Mucosa of gallbladder (tissue), 1 donor: Measurements from ENCODE around the gene KIF1A. TPM values are rescaled to one million over a fixed set of nuclear protein-coding genes. Genes with fewer than 3 reads are reported as not detected.

Experiments used
- DNase-seq: peaks from one replicate; pipeline ENCODE4 v3.0.0-alpha.2; 2020; ENCODE audit warnings: low spot score
- total RNA-seq: library from RNA; stranded (reverse); gene quantifications from one replicate; pipeline ENCODE4 v1.2.1, GENCODE V29; 2021
- donor health status: DM: no; HTN: no; CAD: no.

KIF1A gene
- total RNA-seq, 1 donor from 2014 or later: 1.6 TPM

DNA sequence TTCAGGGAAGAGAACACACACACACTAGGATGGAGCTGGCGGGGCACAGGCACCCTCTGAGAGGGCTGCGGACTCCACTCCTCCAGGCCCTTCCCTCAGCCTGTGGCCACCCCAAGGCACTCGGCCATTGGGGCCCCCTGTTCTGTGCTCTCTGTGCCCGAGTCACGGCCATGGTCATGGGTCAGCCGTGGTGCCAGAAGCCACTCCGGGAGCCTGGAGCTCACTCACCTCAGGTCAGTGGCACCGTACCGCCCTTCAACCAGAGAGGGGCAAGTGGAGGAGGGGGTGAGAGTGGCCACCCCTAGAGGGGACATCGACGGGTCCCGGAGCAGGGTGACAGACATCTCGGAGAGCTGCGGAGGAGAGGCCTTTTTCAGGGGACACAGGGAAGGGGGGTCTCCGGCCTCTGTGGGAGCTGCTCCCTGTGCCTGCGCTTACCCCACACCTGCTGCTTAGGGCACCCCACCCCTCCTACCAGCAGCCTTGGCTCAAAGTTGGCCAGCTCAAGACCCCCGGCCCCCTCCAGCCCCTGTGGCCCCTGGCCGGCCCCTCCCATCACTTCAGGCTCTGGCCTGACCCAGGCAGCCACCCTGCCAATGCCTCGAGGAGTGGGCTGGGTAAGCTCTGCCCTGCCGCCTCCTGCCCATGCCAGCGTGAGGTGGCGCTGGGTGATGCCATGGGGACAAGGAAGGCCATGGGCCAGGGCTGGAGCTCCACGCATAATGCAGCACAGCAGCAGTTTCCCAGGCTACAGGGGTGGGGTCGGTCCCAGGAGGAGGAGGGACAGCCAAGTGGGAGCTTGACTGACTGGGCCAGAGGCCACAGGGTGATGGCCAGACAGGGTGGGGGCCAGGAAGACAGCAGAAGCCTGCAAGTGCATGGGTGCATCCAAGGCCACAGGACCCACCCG is 99.1 kb downstream of the KIF1A start:
- DNase-seq: no peak

DNA sequence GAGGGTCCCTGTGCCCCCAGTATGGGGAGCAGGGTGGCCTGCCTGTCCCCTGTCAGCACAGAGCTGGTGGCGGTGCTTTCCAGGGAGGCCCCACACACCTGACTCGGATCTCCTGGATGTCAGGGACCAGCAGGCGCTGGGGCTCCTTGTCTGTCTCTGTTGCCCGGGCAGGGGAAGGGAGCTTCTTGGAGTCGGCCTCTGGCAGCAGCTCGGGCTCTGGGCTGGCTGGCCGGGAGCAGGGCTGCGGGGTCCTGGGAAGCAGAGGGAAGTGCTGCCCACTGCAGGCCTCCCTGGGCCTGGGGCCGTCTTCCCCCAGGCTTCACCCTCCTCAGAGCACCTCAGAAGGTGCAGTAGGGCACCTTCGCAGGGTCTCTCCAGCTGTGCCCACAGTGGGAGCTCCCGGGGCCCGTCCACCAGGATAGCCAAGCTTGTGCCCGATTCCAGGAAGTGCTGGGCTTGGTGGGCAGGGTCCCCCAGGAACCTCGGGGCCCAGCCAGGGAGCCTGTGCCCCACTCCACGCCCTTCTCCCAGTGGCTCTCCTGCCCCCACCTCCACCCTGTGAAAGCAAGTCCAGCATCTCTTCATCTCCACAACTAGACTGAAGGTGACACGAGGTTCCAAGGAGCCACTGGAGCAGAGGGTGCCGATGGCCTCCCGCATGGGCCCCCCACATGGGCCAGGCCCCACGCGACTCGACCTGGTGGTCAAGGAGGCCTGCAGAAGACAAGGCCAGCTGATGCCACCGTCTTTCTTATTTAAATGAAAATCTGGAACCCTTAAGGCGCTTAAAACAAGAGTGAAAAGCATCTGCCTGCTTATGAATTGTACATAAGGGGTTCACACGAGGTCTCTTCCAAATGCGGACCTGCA is 100.1 kb downstream of the KIF1A start:
- no peak for DNase-seq

DNA sequence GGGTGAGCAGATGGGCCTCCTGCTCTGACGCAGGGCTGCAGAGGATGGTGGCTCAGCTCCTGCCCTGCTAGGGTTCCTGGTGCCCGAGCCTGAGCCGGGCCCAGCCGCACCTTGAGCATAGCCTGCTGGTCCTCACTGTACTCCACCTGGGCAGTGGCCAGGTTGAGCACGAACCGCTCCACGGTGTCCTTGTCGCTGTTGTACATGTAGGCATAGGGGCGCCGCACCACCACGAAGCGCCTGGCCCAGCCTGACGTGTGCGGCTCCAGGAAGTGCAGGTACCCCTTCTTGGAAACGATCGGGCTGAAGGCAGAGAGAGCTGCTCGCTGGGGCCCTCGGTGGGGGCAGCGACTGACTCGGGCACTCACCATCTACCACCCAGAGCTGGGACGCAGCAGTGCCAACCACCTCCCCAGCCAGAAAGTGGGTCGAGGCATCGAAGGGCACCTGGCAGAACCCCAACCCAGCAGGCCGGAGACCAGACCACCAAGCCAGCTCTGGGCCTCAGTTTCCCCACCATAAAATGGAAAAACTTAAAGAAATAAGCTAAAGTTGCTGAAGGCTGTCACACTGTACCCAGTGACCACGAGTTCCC is 101.0 kb downstream of the KIF1A start:
- no peak for DNase-seq

- DNase-seq: no peak
Measured at GRCh38 chr2:240717681-240718581, 102.1 kb downstream of the KIF1A start.

- DNase-seq: no peak
Measured at GRCh38 chr2:240717181-240717641, 102.8 kb downstream of the KIF1A start.

GRCh38 chr2:240716130-240716798 is 103.8 kb downstream of the KIF1A start:
- DNase-seq: no peak

DNA sequence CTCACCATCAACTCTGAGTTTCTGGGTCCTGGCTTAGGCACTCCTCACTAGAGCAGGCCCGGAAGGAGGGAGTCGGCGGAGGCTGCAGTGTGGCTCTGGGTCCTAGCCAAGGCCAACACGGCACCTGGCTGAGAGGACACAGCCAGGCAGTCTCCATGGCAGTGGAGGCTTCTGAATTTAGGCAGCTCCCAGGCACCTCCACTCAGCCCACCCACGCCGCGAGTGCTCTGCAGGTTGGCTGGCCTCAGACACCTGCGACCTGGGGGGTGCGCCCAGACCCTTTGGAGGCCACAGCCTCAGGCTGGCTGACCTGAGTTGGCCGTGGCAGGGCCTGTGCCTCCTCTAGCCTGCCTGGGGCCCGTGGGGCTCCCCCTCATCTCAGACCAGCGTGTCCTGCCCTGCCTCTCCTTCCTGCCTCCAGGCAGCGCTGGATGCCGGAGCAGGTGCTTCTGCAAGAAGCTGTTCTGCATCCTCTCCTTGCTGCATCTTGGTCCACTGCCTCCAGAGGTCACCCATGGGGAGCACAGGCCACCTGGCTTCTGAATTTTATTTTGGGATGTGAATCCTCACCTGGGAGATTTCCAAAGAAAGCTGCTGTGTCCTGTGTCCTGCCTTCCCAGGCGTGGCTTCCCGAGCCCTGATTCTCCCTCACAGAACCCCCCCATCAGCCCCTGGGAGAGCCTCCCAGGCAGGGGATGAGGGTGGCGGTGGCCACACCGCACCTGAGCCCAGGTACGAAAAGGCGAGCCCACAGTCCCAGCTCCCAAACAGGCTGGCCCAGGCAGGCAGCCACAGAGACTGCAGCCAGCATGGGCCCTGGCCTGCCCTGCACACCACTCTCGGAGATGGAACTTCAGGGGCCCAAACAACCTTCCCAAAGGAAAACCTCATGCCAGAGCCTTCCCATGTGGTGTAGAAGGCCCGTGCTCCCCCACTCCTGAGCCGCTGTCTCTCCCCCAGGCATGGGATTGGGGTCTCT is 105.0 kb downstream of the KIF1A start:
- no peak for DNase-seq

- no peak for DNase-seq
Measured at GRCh38 chr2:240713928-240714746, 105.9 kb downstream of the KIF1A start.

GRCh38 chr2:240713071-240713927 is 106.7 kb downstream of the KIF1A start:
- no peak for DNase-seq

DNA sequence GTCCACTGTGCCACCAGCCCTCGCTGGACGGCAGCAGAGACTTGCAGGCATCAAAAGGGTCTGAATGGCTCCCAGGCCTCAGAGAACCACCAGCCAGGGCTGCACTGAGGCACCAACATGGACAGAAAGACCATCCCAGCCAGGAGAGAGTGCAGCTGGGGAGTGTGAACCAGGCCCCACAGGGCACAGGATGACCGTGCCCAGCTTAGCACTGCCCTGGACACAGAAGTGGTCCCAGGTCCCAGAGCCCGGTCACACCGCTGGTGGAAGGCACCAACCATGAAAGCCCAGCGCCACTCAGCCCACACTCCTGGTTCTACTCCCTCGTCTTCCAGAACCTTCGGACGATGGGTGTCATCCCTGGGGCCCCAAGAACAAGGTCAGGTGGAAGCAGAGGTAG is 107.9 kb downstream of the KIF1A start:
- DNase-seq: no peak

DNA sequence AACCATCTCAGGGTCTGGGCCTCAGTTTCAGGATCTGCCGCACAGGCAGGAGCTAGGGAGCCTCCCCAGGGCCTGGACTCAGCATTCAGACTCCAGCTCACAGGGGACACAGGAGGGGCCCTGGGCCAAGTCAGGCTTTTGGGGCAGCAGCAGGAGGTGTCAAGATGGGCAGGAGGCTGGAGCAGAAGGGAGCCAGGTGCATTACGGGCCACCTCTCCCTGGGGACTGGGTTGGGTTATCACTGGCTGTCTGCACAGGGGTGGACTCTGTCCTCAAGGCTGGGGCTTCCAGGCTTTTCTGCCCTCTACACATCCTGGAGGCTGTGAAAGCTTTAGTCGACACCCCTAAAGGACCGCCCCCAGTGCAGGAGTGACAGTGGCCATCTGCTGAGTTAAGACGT is 108.3 kb downstream of the KIF1A start:
- no peak for DNase-seq

- no peak for DNase-seq
Measured at GRCh38 chr2:240711296-240711695, 108.7 kb downstream of the KIF1A start.

DNA sequence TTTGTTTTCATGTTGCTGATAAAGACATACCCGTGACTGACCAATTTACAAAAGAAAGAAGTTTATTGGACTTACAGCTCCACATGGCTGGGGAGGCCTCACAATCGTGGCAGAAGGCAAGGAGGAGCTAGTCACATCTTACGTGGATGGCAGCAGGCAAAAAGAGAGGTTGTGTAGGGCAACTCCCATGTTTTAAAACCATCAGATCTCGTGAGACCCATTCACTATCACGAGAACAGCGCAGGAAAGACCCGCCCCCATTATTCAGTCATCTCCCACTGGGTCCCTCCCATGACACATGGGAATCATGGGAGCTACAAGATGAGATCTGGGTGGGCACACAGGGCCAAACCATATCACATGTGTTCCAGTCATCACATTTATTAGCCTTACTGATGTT is 111.6 kb downstream of the KIF1A start:
- DNase-seq: no peak

GRCh38 chr2:240707821-240708220 is 112.2 kb downstream of the KIF1A start:
- DNase-seq: no peak

GRCh38 chr2:240707043-240707756 is 112.8 kb downstream of the KIF1A start:
- DNase-seq: no peak

DNA sequence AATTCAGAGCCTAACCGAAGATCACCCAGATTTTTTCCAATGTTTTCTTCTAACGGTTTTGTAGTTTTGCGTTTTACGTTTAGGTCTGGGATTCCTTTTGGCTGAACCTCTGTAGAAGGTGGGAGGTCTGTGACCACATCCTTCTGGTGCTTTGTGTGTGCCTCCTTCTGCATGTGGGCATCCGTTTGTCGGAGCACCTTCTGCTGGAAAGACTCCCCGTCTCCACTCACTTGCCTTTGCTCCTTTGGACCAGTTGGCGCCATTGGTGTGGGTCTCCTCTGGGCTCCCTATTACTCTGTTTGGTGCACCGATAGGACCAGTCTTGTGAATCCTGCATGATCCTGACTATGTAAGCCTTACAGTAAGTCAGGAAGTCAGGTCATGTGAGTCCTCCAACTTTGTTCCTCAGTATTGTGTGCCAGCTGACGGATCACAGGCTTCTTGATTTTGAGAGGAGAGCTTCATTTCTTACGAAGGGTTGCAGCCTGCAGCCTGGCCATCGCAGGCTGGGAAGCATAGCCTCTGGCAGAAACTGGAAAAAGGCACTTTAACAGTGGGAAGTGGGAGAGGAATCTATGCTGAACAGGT is 114.7 kb downstream of the KIF1A start:
- DNase-seq: no peak
